ENCODE measurements around the gene PRIMA1. TPM values are rescaled to one million over a fixed set of nuclear protein-coding genes. Genes with fewer than 3 reads are reported as not detected.

The PRIMA1 gene
- total RNA-seq, 1 donor from 2014 or later = 0.48 TPM

GRCh38 chr14:93797071-93797470 is 8.8 kb upstream of the PRIMA1 start:
- DNase-seq (ENCODE audit: low spot score) = no peak

DNA sequence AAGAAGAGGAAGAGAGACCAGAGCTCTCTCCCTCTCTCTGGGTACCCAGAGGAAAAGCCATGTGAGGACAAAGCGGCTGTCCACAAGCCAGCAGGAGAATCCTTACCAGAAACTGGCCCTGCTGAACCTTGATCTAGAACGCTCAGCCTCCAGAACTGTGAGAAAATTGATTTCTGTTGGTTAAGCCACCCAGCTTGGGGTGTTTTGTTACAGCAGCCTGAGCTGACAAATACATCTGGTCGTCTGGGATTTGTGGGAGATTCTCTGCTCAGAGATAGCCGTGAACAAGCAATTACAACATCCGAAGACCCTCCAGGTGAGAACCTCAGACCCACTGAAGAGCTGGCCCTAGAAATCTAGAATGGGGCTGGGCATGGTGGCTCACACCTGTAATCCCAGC is 6.5 kb upstream of the PRIMA1 start:
- DNase-seq (ENCODE audit: low spot score) = no peak

GRCh38 chr14:93793555-93794324 is 5.5 kb upstream of the PRIMA1 start:
- no peak for DNase-seq (ENCODE audit: low spot score)

- DNase-seq (ENCODE audit: low spot score) = peak; percentile 35
Observed at GRCh38 chr14:93792391-93792790, 4.1 kb upstream of the PRIMA1 start.

GRCh38 chr14:93790966-93791365 is 2.7 kb upstream of the PRIMA1 start:
- no peak for DNase-seq (ENCODE audit: low spot score)

- peak; percentile 38 for DNase-seq (ENCODE audit: low spot score)
Observed at GRCh38 chr14:93789228-93790130, 1.2 kb upstream of the PRIMA1 start.

GRCh38 chr14:93788543-93789227 is 400 bp upstream of the PRIMA1 start:
- DNase-seq (ENCODE audit: low spot score) = peak; percentile 87

DNA sequence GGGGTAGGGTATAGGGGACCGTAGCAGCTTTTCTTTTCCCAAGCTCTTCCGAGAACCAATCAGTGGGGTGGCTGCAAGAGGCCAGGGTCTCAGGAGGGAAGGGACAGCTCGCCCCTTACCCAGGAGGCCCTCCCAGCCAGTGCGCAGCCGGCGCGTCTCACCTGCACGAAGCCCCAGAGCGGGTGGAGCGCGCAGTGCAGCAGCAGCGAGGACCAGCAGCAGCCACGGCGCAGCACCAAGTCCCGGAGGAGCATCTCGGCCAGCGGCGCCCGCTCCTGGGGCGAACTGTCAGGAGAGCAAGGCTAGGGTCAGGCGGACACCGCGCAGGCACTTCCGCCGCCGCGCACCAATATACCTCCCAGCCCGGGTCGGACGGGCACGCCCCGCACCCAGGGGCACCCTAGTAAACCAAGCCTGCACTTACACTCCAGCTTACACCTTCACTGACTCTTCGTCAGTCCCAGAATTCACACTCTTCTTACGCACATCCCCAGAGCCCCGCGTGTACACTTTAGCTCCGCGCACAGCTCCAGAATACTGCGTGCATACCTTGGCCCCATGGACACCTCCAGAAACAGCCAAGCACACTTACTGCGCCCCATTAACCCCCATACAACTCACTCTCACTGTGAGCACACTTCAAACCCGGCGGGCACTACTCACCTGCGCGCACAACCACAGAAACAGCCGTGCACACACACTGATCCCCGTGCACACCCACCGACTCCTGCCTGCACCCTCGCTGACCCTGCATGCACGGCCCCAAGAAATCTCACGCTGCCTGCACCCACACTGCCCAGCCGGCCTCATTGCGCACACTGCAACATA is 606 bp downstream of the PRIMA1 start:
- no peak for DNase-seq (ENCODE audit: low spot score)

DNA sequence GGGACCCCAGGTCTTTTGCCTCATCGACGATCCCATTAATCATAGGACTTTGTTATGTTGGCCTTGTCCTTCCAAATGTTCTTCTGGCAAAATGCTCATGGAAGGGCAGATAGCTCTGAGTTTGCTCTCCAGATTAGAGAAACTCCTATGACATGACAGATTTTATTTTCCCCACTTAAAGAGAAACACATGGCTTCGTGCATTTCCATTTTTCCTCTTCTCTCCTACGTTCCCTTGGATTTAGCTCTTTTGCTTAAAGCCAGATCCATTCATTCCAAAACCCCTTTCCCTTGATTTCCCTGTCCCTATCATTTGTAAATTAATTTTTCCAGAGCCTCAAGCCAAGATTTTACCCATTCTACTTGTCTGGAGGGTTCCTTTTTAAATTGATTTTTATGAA is 2.9 kb downstream of the PRIMA1 start:
- peak; percentile 88 for DNase-seq (ENCODE audit: low spot score)

DNA sequence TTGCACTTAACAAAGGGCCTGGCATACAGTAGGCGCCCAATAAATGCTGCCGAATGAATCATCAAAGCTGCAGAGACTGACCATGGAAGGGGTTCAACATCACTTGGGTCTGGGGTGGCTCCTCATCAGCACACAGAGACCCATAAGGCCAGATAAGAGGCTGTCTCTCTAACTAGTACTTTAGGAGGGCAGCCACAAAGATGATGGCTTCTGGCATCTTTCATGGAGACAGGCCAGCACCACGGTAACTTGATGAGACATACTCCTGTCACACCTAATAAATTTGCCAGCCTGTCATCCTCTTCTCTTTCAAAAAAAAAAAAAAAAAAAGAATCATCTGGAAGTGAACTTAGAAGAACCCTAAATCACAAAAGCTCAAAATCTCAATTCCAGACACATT is 3.4 kb downstream of the PRIMA1 start:
- DNase-seq (ENCODE audit: low spot score) = no peak

DNA sequence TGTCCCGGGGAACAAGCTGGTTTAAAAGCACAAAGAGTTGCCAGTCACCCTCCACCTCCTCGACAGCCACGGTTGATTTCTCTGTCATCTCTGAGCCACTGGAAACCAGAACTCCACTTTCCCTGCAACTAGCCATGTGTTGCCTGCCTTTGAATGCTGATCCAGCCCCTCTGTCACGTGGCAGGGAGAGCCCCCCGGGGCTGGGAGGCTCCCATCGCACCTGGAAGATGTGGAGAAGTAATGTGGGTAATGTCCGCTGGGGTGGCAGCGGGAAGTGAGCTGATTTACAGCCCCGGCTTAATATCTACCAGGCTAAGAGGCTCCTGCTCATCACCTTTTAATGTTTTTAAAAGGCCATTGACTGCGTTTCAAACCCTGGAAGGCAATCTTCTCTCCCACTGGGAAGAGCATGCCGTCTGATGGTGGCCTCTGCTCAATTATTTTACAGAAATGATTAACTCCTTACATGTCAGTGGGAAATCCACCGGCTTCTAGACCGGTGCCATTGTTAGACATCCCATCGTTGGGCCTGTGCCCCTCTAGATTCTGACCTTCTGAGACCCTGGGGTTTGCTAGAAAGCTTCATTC is 7.4 kb downstream of the PRIMA1 start:
- DNase-seq (ENCODE audit: low spot score) = no peak

DNA sequence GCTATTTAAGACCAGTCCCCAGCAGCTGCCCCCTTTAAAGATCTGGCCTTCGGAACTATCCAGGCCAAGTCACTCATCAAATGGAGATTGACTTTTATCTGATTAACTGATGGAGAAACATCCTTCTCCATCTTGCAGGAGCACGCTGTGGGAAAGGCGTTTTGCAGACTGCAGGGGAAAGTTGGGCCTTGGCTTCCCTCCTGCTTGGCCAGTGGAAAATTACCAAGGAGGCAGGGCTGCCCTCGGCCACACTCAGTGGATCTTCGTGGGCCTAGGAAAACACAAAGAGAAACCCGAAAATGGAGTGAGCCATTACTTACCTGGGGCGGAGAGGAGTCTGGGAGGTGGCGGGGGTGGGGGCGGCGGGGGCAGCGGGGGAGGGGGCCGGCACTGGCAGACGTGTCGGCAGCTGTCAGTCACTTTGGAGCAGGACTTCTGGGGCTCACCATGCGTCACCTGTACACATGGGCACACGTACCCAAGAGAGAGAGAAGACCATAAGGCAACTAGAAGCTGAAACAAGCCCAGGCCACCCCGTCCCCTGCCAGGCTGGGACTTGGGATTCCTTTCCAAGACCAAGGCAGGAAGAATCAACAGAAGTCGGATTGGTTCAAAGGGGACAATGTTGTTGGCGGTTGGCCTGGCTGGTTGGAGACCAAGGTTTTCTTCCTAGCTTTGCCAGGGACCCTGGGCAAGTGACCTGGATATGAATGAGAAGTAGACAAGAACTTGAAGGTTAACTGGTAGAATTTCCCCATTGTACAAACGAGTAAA is 9.2 kb downstream of the PRIMA1 start:
- DNase-seq (ENCODE audit: low spot score) = no peak

DNA sequence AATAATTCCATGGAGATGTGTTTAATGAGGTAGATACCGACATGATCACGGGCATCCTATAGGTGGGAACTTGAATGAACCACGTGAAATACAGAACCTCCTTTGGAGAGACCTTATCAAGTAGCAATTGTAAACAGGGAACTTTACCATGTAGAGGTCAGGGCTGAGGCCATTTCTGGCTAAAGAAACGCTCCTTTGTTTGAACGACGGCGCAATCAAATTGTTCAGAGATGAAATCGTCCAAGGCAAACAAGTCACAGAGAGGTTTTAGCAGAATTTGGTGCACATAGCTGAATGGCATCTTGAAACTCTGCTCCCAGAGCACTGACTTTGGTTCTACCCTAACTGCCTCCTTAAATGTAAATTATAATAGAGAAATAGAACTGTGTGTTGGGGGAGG is 9.8 kb downstream of the PRIMA1 start:
- no peak for DNase-seq (ENCODE audit: low spot score)

DNA sequence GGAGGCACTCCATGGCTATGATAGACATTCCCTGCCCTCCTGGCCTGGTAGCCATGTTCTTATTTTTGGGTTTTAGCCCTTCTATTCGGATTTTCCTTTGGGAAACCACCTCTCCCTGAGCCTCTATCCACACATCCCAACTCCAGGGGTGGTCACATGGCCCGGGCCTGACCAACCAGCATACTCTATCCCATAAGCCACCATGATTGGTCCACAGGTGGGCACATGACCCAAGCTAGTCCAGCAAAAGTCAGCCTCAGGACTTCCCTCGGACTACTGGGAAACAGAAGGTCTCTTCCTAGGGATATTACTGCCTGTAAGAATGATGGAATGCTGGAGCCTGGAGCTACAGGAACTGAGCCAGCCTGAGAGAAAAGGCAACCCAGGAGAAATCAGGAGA is 12.5 kb downstream of the PRIMA1 start:
- no peak for DNase-seq (ENCODE audit: low spot score)

DNA sequence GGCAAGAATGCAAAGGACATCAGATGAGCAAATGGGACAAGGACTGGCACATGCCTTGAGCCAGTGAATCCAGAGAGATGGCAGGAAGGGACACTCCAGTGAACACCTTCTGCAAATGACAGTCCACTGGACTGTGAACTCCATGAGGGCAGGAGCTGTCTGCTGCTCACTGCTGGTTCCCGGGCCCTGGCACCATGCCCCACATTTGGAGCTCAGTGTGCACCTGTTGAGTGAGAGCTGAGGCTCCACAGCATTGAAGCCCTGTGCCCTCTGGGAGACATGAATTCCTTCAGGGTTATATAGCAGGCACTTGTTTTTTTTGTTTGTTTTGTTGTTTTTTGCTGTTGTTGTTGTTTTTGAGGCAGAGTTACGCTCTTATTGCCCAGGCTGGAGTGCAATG is 13.1 kb downstream of the PRIMA1 start:
- no peak for DNase-seq (ENCODE audit: low spot score)

DNA sequence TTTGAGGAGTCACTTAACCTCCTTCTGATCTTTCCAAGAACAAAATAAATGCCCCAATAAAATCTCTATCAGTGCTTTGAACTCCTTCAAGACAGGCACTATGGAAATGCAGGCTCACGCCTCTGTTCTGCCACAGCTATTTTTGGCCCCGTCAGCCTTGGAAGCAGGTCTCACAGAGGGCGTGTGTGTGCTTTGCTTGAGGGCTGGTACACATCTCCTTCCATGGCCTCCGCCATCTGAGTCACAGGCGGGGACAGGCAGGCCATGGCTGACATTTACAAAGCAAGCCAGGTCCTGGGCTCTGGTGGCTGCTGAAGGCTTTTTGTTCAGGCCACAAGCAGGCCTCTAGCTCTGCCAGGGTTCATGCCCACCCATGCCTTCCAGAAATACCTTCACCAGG is 16.0 kb downstream of the PRIMA1 start:
- no peak for DNase-seq (ENCODE audit: low spot score)

GRCh38 chr14:93765970-93766369 is 22.3 kb downstream of the PRIMA1 start:
- no peak for DNase-seq (ENCODE audit: low spot score)

DNA sequence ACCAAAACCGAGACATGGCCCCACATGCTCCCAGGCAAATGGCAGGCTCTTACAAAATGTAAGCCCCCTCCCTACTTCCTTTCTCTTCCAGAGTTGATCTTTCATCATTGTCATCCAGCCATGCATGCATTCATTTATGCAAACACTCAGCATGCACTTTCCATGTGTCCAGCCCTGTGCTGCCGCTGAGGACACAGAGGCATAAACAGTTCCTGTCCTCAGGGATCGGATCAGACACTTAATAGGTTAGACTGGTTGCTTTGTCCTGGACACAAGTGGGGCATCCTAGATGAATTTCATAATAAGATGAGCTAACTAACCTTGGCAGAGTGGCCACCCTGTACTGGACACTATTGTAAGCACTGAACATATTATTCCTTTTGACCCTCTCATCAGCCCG is 23.1 kb downstream of the PRIMA1 start:
- DNase-seq (ENCODE audit: low spot score) = no peak

- DNase-seq (ENCODE audit: low spot score) = peak; percentile 82
Observed at GRCh38 chr14:93764211-93764659, 24.1 kb downstream of the PRIMA1 start.

DNA sequence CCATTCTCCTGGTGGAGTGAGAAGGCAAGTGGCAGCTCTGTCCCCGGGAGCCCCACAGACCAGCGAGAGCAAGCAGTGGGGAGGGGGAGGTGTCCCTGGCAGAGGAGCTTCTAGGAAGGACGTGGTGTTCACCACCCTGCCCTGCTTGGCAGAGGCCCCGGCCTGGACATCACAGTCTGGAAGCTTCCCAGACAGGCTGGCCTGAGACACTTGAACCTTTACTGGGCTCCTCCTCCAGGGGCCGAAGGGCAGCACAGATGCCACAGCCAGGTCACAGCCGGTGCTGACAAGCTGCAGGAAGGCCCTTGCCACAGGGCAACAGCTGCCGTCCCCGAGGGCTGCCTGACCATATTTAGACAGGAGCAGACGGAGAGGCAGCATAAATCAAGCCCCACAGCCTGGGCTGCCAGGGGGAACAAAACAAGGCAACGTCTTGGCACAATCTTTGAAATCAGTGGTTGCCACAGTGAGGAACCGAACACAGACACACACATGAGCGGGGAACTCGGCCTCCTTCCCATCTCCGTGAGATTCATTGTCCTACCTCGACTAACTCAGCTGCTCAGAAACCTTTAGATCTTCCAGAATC is 28.5 kb downstream of the PRIMA1 start:
- peak; percentile 35 for DNase-seq (ENCODE audit: low spot score)
